Fibroblast of lung (primary cell): ENCODE data around the gene NCKAP5. TPM values are rescaled to one million over a fixed set of nuclear protein-coding genes. Genes with fewer than 3 reads are reported as not detected.

Source experiments
- DNase-seq, 2 donors: peaks; one replicate each; pipeline versions ENCODE4 v3.0.0 to v3.0.0-alpha.2; 2010; ENCODE audit warnings: low read depth in 2 of 2
- H2AFZ ChIP-seq: 2 replicates; pipeline ENCODE4 v1.5.1; 2012; ENCODE audit warnings: low read length, control low read depth, inconsistent platforms
- H3K27ac ChIP-seq: 2 replicates; pipeline ENCODE4 v1.5.1; 2011; ENCODE audit warnings: low read length, control low read depth; ENCODE audit not compliant: insufficient read depth
- H3K27me3 ChIP-seq: 2 replicates; pipeline ENCODE4 v1.5.1; 2011; ENCODE audit warnings: mild to moderate bottlenecking, low read length; ENCODE audit not compliant: control insufficient read depth, insufficient read depth
- H3K36me3 ChIP-seq: 2 replicates; pipeline ENCODE4 v1.5.1; 2011; ENCODE audit warnings: low read length; ENCODE audit not compliant: control insufficient read depth, insufficient read depth
- H3K4me1 ChIP-seq: 2 replicates; pipeline ENCODE4 v1.5.1; 2011; ENCODE audit warnings: low read length; ENCODE audit not compliant: control insufficient read depth, insufficient read depth; ENCODE audit errors: extremely low read depth
- H3K4me2 ChIP-seq: 2 replicates; pipeline ENCODE4 v1.5.1; 2011; ENCODE audit warnings: low read length, control low read depth; ENCODE audit not compliant: insufficient read depth; ENCODE audit errors: extremely low read depth
- H3K4me3 ChIP-seq, 4 experiments: fragments of 200-600 bp in 1 of 4; sonication (generic) in 1 of 4; replicated peaks in 1 of 4; 2 replicates each; pipeline ENCODE4 v1.5.1; 2011 to 2016; ENCODE audit warnings: low read length in 4 of 4, low read depth in 3 of 4, mild to moderate bottlenecking in 3 of 4, control low read depth in 2 of 4, inconsistent platforms in 1 of 4, mixed read lengths in 1 of 4; ENCODE audit not compliant: insufficient read depth in 1 of 4; ENCODE audit errors: control extremely low read depth in 1 of 4
- H3K79me2 ChIP-seq: 2 replicates; pipeline ENCODE4 v1.5.1; 2012; ENCODE audit warnings: mild to moderate bottlenecking, low read length, inconsistent platforms; ENCODE audit not compliant: control insufficient read depth, insufficient read depth
- H3K9ac ChIP-seq: 2 replicates; pipeline ENCODE4 v1.5.1; 2011; ENCODE audit warnings: mild to moderate bottlenecking, low read length, control low read depth; ENCODE audit not compliant: insufficient read depth
- H3K9me3 ChIP-seq: 2 replicates; pipeline ENCODE4 v1.5.1; 2012; ENCODE audit warnings: low read depth, low read length; ENCODE audit not compliant: control insufficient read depth, insufficient read depth
- H4K20me1 ChIP-seq: 2 replicates; pipeline ENCODE4 v1.5.1; 2011; ENCODE audit warnings: low read length; ENCODE audit not compliant: control insufficient read depth, insufficient read depth; ENCODE audit errors: extremely low read depth
- CTCF ChIP-seq, 2 donors: IDR thresholded peaks in 1 of 2; conservative IDR thresholded peaks in 1 of 2; 1 replicate in 1 of 2; 2 replicates in 1 of 2; pipeline ENCODE4 v1.5.1; 2011 to 2012; ENCODE audit warnings: low read length in 2 of 2, control low read depth in 1 of 2, inconsistent platforms in 1 of 2, low read depth in 1 of 2, mild to moderate bottlenecking in 1 of 2
- EZH2 ChIP-seq: IDR thresholded peaks from 2 replicates; pipeline ENCODE4 v1.5.1; 2012; ENCODE audit warnings: low read length, control low read depth, mild to moderate bottlenecking; ENCODE audit errors: missing control alignments
- polyA plus RNA-seq, 2 donors: library from polyadenylated mRNA; depleted of rRNA in 1 of 2; stranded (reverse) in 1 of 2; unstranded in 1 of 2; fragments of >200 nt; gene quantifications; 2 replicates each; pipeline ENCODE4 v1.2.1, GENCODE V29; 2011 to 2012; ENCODE audit warnings: missing spikeins in 1 of 2
- total RNA-seq: library from RNA; depleted of rRNA; stranded (reverse); fragments of >200 nt; gene quantifications from 2 replicates; pipeline ENCODE4 v1.2.1, GENCODE V29; 2014

Gene NCKAP5
- total and polyA plus RNA-seq, 2 donors (not counting 1 experiment from before 2014, with no cell fraction given): 2.6 to 6.2 TPM

GRCh38 chr2:133532919-133533318, 35.3 kb downstream of the NCKAP5 start:
- DNase-seq: peak; percentile 32 to 75
- Histone ChIP-seq H3K79me2 (no peaks in the 10 kb centered on the region), H2AFZ (no peak overlapping the region), H3K4me3 (no peak overlapping the region), H3K36me3 (no peaks in the 10 kb centered on the region), H3K9me3 (no peaks in the 10 kb centered on the region), H3K4me1 (no peaks in the 10 kb centered on the region), H4K20me1 (no peaks in the 10 kb centered on the region), H3K27ac (no peak overlapping the region), H3K4me2 (no peak overlapping the region), H3K9ac (no peak overlapping the region), H3K27me3 (no peaks in the 10 kb centered on the region)
- no peak for TF ChIP-seq EZH2
- TF ChIP-seq CTCF (conservative IDR thresholded peaks at IDR 0.05 in 1 of 2, IDR thresholded peaks at IDR 0.05 in 1 of 2; ENCODE audit: low read depth in 1 of 2, low read length in 2 of 2): peak in 1 of 2 donors; percentile 3

GRCh38 chr2:133531382-133531781, 36.9 kb downstream of the NCKAP5 start:
- H3K4me3 ChIP-seq: no peak overlapping the region
- no peaks in the 10 kb centered on the region for H3K9me3 ChIP-seq
- no peak overlapping the region for H3K27ac ChIP-seq
- DNase-seq: no peak
- H3K4me2 ChIP-seq: no peak overlapping the region
- H3K79me2 ChIP-seq: no peaks in the 10 kb centered on the region
- no peaks in the 10 kb centered on the region for H3K36me3 ChIP-seq
- no peaks in the 10 kb centered on the region for H4K20me1 ChIP-seq
- no peaks in the 10 kb centered on the region for H3K27me3 ChIP-seq
- H3K4me1 ChIP-seq: no peaks in the 10 kb centered on the region
- no peak overlapping the region for H3K9ac ChIP-seq
- TF ChIP-seq EZH2: no peak
- TF ChIP-seq CTCF (conservative IDR thresholded peaks at IDR 0.05 in 1 of 2, IDR thresholded peaks at IDR 0.05 in 1 of 2; ENCODE audit: low read depth in 1 of 2, low read length in 2 of 2): no peak
- H2AFZ ChIP-seq: no peak overlapping the region

- H4K20me1 ChIP-seq: no peaks in the 10 kb centered on the region
- TF ChIP-seq EZH2 (no peak), CTCF (conservative IDR thresholded peaks at IDR 0.05 in 1 of 2, IDR thresholded peaks at IDR 0.05 in 1 of 2; ENCODE audit: low read depth in 1 of 2, low read length in 2 of 2) (no peak)
- H3K4me3 ChIP-seq: no peak overlapping the region
- no peaks in the 10 kb centered on the region for H3K79me2 ChIP-seq
- H2AFZ ChIP-seq: no peak overlapping the region
- H3K9me3 ChIP-seq: no peaks in the 10 kb centered on the region
- no peak overlapping the region for H3K27ac ChIP-seq
- no peak for DNase-seq
- H3K27me3 ChIP-seq: no peaks in the 10 kb centered on the region
- H3K36me3 ChIP-seq: no peaks in the 10 kb centered on the region
- H3K4me1 ChIP-seq: no peaks in the 10 kb centered on the region
- H3K9ac ChIP-seq: no peak overlapping the region
- H3K4me2 ChIP-seq: no peak overlapping the region
These were observed 37.6 kb downstream of the NCKAP5 start for GRCh38 chr2:133530645-133531044.
